HG02610 (cell line): ENCODE measurements around the gene PLEK2.

Experiments used
- ATAC-seq: cut with Tn5 transposase; IDR thresholded peaks from one replicate; pipeline ENCODE4 v1.9.1; 2021; ENCODE audit warnings: mild to moderate bottlenecking, moderate library complexity; ENCODE audit not compliant: unreplicated experiment

The PLEK2 gene

DNA sequence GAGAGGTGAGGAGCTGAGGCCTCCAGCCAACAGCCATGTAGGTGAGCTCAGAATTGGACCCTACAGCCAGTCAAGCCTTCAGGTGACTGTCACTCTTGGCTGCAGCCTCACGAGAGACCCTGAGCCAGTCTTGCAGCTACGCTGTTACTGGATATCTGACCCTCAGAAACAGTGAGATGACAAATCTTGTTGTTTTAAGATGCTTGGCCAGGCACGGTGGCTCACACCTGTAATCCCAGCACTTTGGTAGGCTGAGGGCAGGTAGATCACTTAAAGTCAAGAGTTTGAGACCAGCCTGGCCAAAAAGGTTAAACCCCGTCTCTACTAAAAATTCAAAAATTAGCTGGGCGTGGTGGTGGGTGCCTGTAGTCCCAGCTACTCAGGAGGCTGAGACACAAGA is 6.2 kb downstream of the PLEK2 start:
- ATAC-seq: no peak

- ATAC-seq: no peak
Measured at GRCh38 chr14:67400434-67400833, 11.5 kb downstream of the PLEK2 start.

- ATAC-seq: no peak
Measured at GRCh38 chr14:67397536-67397935, 14.4 kb downstream of the PLEK2 start.

- no peak for ATAC-seq
Measured at GRCh38 chr14:67396381-67396970, 15.5 kb downstream of the PLEK2 start.

DNA sequence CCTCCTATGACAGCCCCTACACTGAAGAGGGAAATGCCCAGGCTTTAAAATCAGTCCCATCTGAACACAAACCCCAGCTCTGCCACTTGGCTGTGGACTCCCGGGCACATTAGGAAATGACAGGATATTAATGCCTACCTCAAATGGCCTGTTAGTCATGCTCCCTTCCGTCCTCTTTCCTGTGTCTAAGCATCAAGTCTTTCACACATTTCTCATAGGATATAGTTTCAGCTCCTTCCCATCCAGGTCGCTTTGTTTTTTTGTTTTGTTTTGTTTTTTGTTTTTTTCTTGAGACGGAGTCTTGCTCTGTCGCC is 16.1 kb downstream of the PLEK2 start:
- ATAC-seq: no peak

DNA sequence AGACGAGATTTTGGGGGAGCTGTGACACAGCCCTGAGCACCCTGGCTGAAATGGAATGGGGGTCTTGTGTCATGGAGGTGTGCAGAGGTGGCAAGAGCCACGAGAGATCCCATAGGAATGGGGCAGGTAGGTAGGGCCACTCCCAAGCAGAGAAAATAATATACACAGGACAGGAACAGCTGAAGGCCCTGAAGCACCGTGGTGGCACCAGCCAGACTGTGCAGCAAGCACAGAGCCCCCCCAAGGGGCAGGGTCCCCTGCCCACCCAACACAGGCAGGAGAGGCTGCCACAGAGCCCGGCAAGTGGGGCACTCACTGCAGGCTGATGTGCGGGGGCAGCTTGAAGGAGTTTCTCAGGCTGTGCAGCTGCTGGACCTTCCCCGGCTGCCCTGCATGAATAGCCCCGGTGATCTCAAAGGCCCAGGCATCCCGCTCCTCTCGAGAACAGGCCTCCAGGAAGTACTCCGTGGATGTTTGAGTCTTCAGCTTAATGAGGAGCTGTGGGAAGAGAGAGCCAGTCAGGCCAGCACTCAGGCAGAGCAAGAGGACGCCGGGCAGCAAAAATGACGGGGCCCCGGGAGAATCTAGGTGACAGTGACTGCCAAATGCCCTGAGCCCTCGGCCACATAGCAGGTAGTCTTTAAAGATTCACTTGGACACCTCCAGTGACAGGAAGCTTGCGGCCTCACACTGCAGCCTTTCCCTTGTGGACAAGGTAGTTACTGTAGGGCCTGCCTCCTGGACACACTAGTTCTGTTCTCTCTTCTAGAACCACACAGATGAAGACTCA is 16.7 kb downstream of the PLEK2 start:
- ATAC-seq: no peak

DNA sequence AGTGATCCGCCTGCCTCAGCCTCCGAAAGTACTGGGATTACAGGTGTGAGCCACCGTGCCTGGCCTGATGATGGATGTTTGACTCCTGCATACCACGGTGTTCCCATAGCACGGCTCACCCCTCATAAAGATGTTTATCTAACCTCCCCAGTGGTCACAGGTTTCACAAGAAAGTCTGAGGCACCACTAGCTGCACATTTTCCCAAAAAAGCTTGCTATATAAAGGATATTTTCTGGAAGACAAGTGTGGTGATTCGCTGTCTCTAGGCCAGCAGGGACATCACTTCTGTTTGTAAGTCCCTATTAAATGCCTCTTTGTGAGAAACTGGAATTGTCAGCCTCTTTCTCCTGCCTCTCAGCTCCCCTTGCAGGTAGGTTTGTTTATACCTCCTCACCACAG is 18.3 kb downstream of the PLEK2 start:
- ATAC-seq: no peak

DNA sequence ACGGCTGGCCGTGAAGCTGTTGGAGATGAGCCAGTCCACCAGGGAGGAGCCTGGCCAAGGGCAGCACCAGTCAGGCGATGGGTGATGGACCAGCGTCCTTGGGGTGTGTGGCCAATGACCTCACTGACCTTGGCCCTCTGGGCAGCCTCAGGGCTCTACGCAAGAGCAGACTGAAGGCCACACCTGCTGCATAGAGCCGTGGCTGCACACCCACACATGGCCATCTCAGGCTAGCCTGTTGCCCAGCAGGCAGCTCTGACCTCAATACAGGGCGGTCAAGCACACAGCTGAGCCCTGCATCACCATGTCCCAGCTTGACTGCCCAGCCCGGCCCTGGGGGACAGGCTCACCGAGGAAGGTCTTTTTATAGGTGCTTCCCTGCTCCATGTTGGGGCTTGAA is 19.2 kb downstream of the PLEK2 start:
- no peak for ATAC-seq

DNA sequence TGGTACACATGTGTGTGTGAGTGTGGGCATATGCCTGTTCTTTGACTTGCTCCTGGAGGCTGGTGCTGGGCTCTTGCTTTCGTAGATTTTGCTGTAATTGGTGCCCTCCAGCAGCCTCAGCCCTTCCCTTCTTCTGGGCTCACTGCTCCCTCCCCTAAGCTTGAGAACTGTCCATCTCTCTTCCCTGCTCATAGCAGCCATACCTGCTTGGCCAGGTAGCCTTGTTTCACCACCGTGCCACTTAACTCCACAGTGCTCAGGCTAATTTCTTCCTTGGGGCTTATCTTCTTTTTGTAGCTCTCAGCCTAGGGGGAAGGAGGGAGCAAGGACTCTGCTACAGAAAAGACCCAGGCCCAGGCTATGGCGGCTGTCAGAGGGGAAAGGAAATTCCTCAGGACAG is 19.8 kb downstream of the PLEK2 start:
- no peak for ATAC-seq

DNA sequence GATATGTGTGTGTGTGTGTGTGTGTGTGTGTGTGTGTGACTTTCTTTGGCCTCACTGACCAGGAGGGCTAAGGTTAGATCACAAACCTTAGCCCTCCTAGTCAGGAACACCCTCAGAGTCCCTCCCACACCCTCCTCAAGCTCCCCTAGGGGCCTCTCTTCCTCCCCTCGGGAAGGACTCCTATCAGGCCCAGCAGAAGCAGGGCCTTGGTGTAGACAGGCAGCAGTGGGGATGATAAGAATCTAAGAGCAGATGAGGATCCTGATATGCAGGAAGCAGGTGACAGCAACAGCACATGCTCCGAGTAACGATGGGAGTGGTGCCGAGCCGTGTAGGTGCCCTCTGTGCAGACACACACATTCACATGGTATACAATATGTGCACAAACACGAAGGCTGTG is 20.7 kb downstream of the PLEK2 start:
- no peak for ATAC-seq

DNA sequence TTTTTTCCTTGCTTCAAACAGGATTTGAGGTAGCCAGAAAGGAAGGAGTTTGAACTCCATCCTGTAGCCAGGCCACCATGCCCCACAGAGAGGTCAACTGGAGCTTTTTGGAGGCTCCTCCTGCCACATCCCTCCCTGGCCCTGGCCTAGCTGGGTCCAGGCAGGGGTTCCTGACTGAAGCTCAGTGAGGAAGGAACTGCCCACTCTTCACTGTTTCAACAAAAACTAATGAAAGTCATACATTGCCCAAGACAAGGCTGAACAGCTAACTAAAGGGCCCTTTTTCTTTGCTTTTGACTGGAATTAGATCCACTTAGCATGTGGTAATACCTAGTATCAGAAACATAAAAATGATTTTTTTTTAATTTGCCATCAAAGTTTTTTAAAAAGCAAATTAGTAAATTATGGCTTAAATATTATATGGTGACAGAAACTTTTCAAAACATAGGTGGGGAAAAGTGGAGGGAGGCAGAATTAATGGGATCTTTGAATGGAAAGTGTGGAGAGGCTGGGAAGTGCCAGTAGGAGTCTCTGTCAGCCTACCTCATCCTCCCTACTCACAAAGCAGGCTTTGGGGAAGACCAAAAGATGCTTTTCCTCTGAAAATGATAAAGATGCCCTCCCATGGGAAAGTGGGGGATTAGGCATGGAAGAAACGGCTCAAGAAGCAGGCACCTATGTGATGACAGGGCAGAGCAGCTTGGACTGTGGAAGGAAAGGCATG is 22.0 kb downstream of the PLEK2 start:
- ATAC-seq: no peak

- no peak for ATAC-seq
Measured at GRCh38 chr14:67389275-67389674, 22.7 kb downstream of the PLEK2 start.

- ATAC-seq: no peak
Measured at GRCh38 chr14:67387195-67387594, 24.8 kb downstream of the PLEK2 start.

DNA sequence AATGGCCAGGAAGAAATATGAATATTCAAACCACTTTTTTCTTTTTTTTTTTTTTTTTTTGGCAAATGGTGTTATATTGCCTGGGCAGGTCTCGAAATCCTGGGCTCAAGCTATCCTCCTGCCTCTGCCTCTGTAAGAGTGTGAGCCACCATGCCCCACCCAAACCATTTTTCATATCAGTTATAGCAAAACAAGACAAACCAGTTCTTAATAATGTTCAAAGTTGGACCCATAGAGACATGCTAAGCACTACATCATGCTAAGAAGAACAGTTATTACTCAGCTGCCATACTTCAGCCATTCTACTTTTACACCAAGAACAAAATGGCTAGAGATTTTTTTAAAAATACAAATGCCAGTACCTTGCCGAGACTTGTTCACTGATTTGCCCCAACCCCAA is 26.3 kb downstream of the PLEK2 start:
- ATAC-seq: no peak

GRCh38 chr14:67385120-67385519 is 26.8 kb downstream of the PLEK2 start:
- no peak for ATAC-seq

- no peak for ATAC-seq
Measured at GRCh38 chr14:67377916-67378315, 34.0 kb downstream of the PLEK2 start.

DNA sequence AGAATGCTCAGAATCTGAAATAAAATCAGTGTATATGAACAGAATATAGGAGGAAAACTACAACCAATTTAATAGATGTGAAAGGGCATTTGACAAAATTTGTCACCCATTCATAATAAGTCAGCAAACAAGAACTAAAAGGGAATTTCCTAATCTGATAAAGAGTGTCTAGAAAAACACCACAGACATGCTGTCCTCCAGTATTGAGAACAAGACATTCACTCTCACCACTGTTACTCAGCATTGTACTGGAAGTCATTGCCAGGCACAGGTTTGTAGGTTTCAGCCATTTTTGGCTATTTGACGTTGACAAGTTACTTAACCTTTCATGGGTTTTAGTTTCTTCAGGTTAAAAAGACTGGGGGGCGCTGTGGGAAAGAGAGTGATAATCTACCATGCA is 38.6 kb downstream of the PLEK2 start:
- peak; percentile 77 for ATAC-seq

GRCh38 chr14:67372833-67373232 is 39.1 kb downstream of the PLEK2 start:
- no peak for ATAC-seq

GRCh38 chr14:67371247-67372148 is 40.5 kb downstream of the PLEK2 start:
- no peak for ATAC-seq

DNA sequence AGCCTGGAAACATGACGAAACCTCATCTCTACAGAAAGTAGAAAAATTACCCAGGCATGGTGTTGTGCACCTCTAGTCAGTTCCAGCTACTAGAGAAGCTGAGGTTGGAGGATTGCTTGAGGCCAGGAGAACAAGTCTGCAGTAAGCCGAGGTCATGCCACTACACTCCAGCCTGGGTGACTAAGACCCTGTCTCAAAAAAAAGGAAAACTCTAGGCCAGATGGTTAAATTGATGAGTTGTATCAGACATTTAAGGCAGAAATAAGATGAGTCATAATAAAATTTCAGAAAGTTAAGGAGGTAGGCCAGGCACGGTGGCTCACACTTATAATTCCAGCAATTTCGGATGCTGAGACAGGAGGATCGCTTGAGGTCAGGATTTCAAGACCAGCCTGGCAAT is 41.1 kb downstream of the PLEK2 start:
- ATAC-seq: no peak

DNA sequence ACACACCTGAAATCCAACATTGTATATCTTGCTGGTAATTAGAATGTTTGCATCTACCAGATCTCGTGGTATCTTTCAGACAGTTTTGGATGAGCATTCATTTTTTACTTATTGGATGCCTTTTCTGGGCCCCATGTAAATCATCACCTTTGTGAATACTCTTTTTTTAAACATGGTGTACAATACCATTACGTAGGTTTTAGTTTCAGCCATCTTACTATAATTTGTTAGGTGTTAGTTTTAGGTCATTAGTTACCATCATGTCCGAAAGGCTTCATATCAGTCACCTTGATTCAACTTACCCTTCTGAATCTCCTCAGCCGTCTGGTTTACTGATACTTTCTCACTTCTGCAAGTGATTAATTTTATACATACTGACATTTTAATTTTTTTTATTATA is 46.5 kb downstream of the PLEK2 start:
- ATAC-seq: no peak
